Sigmoid colon (tissue), 4 donors: ENCODE measurements around the gene CFDP1.

Experiments
- CTCF ChIP-seq, 4 experiments: fragments of 450-650 bp in 3 of 4; fragments of 200-600 bp in 1 of 4; IDR thresholded peaks; one replicate each; pipeline ENCODE4 v1.5.1; 2016 to 2019; ENCODE audit warnings: antibody characterized with exemption in 4 of 4, mild to moderate bottlenecking in 3 of 4, moderate library complexity in 2 of 4
- EP300 ChIP-seq, 4 donors: sonication (generic); formaldehyde crosslinking; IDR thresholded peaks; one replicate each; pipeline ENCODE4 v1.6.1; 2017; ENCODE audit warnings: antibody characterized with exemption in 4 of 4
- POLR2A ChIP-seq, 2 donors: fragments of 450-650 bp; IDR thresholded peaks; one replicate each; pipeline ENCODE4 v1.6.1; 2016; ENCODE audit warnings: antibody characterized with exemption in 2 of 2, mild to moderate bottlenecking in 2 of 2, moderate library complexity in 2 of 2
- POLR2AphosphoS5 ChIP-seq, 4 donors: sonication (generic); formaldehyde crosslinking; IDR thresholded peaks; one replicate each; pipeline ENCODE4 v1.6.1; 2017; ENCODE audit warnings: antibody characterized with exemption in 4 of 4

DNA sequence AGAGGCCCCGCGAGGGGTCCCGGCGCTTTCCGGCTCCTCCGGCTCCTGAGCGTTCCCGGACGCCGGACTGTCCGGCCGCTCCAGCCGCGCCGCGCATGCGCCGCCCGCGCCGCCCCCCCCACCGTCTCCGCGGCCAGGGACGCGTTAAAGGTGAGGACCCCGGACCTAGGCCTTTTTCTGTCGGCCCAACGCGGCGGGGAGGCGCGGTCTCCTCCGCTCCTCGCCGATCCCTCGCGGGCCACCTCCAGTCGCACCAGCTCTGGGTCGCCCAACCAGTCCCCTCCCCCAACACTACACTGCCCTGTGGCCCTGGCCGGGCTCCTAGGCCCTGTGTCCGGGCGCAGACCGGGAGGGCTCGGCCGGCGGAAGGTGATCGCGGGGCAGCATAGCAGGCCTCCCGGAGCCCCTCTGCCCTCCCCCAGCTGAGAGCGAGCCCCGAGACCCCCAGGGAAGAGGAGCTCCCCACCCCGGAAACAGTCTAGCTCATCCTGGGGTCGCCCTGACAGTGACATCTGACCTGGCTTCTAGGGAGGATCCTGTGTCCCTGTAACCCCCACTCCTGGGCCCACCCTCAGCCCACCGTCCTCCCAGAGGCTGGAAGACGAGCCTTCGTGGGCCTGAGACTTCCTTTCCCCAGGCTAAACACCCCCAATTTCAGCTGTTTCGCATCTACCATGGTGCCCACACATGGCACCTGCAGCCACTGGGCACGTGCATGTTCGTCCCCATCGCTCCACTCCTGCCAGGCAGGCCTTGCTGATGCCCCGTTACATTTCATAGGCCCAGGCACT is 167.2 kb downstream of the CFDP1 start:
- TF ChIP-seq CTCF (IDR thresholded peaks at IDR 0.05) (no peak), EP300 (IDR thresholded peaks at IDR 0.05) (no peak), POLR2AphosphoS5 (IDR thresholded peaks at IDR 0.05) (peak in 3 of 4 donors; percentile 17 to 40 (median 39)), POLR2A (IDR thresholded peaks at IDR 0.05) (no peak)
